GM12878 (cell line): ENCODE measurements around the gene RNFT2. TPM values are rescaled to one million over a fixed set of nuclear protein-coding genes. Genes with fewer than 3 reads are reported as not detected.
A peak's percentile ranks its signal among the peaks of the same experiment; 100 is the strongest.

ENCODE experiments used
- ATAC-seq: fragments of 200-7000 bp; cut with Tn5 transposase; 3 replicates; pipeline ENCODE4 v1.9.1; 2020; ENCODE audit warnings: mild to moderate bottlenecking, moderate library complexity
- BruUV-seq: library from RNA; stranded (reverse); fragments of 400-500 nt; replicated peaks from 2 replicates; lab custom pipeline; 2021; lab: Mats Ljungman, UMichigan
- CTCF ChIA-PET: fragments of 300-600 bp; sonication (Branson Sonifier 250); formaldehyde crosslinking; extraction: SDS; loops from one replicate; lab custom pipeline; 2021; ENCODE audit warnings: inconsistent platforms; lab: Yijun Ruan, JAX
- POLR2A ChIA-PET: fragments of 350-600 bp; formaldehyde crosslinking; extraction: SDS; loops from one replicate; lab custom pipeline; 2021; ENCODE audit warnings: inconsistent platforms; lab: Charles Lee
- RAD21 ChIA-PET: fragments of 300-600 bp; sonication (Branson Sonifier 250); formaldehyde crosslinking; loops from one replicate; lab custom pipeline; 2023; ENCODE audit warnings: antibody characterized with exemption; ENCODE audit not compliant: unreplicated experiment; lab: Charles Lee
- SMC1A ChIA-PET: fragments of 300-600 bp; sonication (Branson Sonifier 250); formaldehyde crosslinking; loops from one replicate; lab custom pipeline; 2023; ENCODE audit not compliant: unreplicated experiment, uncharacterized antibody; lab: Charles Lee
- DNase-seq: peaks from one replicate; pipeline ENCODE4 v3.0.0-alpha.2; 2011; ENCODE audit warnings: low read depth, low spot score
- FAIRE-seq: peaks from 3 replicates; lab custom pipeline; 2011; peaks lifted over from hg19 to GRCh38; lab: Jason Lieb, UNC
- H2AFZ ChIP-seq: 2 replicates; pipeline ENCODE4 v1.6.0; 2011; ENCODE audit warnings: low read depth, low read length, control low read depth; ENCODE audit not compliant: control insufficient read depth
- H3K27ac ChIP-seq: 2 replicates; pipeline ENCODE4 v1.5.1; 2011; ENCODE audit warnings: control low read depth; ENCODE audit not compliant: control insufficient read depth, insufficient read depth
- H3K27me3 ChIP-seq, 2 experiments: replicated peaks in 1 of 2; 2 replicates each; pipeline versions ENCODE4 v1.6.0 to v1.6.1; 2011; ENCODE audit warnings: low read length in 1 of 2; ENCODE audit not compliant: control insufficient read depth in 2 of 2, insufficient read depth in 2 of 2
- H3K36me3 ChIP-seq, 2 experiments: 2 replicates each; pipeline ENCODE4 v1.5.1; 2011; ENCODE audit warnings: low read length in 1 of 2; ENCODE audit not compliant: control insufficient read depth in 2 of 2, insufficient read depth in 2 of 2
- H3K4me1 ChIP-seq: 2 replicates; pipeline ENCODE4 v1.6.1; 2011; ENCODE audit warnings: mild to moderate bottlenecking, low read length, moderate library complexity, mixed read lengths; ENCODE audit not compliant: control insufficient read depth, insufficient read depth
- H3K4me2 ChIP-seq: 2 replicates; pipeline ENCODE4 v1.6.0; 2011; ENCODE audit warnings: control low read depth; ENCODE audit not compliant: control insufficient read depth, insufficient read depth
- H3K4me3 ChIP-seq: fragments of 200-600 bp; sonication (generic); 2 replicates; pipeline ENCODE4 v1.5.1; 2016
- H3K79me2 ChIP-seq: 2 replicates; pipeline ENCODE4 v1.6.0; 2011; ENCODE audit warnings: low read length; ENCODE audit not compliant: control insufficient read depth, insufficient read depth
- H3K9ac ChIP-seq: 2 replicates; pipeline ENCODE4 v1.8.0; 2011; ENCODE audit warnings: low read length, control low read depth, mixed read lengths; ENCODE audit not compliant: control insufficient read depth, insufficient read depth
- H3K9me3 ChIP-seq: replicated peaks from 3 replicates; pipeline ENCODE4 v1.5.1; 2011; ENCODE audit warnings: mild to moderate bottlenecking, low read length; ENCODE audit not compliant: control insufficient read depth, insufficient read depth
- H4K20me1 ChIP-seq: 2 replicates; pipeline ENCODE4 v1.6.0; 2011; ENCODE audit not compliant: control insufficient read depth, insufficient read depth
- CBX3 ChIP-seq: fragments of 200-600 bp; sonication (generic); IDR thresholded peaks from 2 replicates; pipeline ENCODE4 v1.6.1; 2016; ENCODE audit warnings: low read depth, borderline replicate concordance
- EZH2 ChIP-seq: IDR thresholded peaks from 2 replicates; pipeline ENCODE4 v1.6.1; 2012; ENCODE audit warnings: low read depth, mild to moderate bottlenecking, control low read depth, inconsistent platforms, low read length, borderline replicate concordance; ENCODE audit not compliant: control insufficient read depth
- FOXK2 ChIP-seq: fragments of 450-650 bp; IDR thresholded peaks from 2 replicates; pipeline ENCODE4 v1.6.1; 2017; ENCODE audit warnings: mild to moderate bottlenecking, moderate library complexity
- MYC ChIP-seq: IDR thresholded peaks from 2 replicates; pipeline ENCODE4 v1.6.1; 2011; ENCODE audit warnings: mild to moderate bottlenecking, low read length, moderate library complexity, inconsistent platforms; ENCODE audit not compliant: insufficient read depth, insufficient replicate concordance, insufficient read length, severe bottlenecking
- NFIC ChIP-seq: IDR thresholded peaks from 2 replicates; pipeline ENCODE4 v1.6.1; 2012; ENCODE audit warnings: low read depth, mild to moderate bottlenecking, inconsistent platforms, low read length, moderate library complexity
- SIN3A ChIP-seq: IDR thresholded peaks from 2 replicates; pipeline ENCODE4 v1.6.1; 2012; ENCODE audit warnings: low read depth, low read length, improper control_type of control experiment
- TAF1 ChIP-seq: IDR thresholded peaks from 2 replicates; pipeline ENCODE4 v1.6.1; 2011; ENCODE audit warnings: mild to moderate bottlenecking, low read depth, low read length, borderline replicate concordance
- ZNF24 ChIP-seq: fragments of 450-650 bp; IDR thresholded peaks from 2 replicates; pipeline ENCODE4 v1.6.1; 2017; ENCODE audit warnings: antibody characterized with exemption, mild to moderate bottlenecking
- WGBS: methylation state at CpG from one replicate; pipeline ENCODE4 v1.1.6; 2016; ENCODE audit warnings: low lambda C conversion rate; ENCODE audit not compliant: insufficient replicate concordance, insufficient coverage; ENCODE audit errors: missing lambda C conversion rate; 5-methylcytosine and 5-hydroxymethylcytosine counted together
- in situ Hi-C: fragments of 300-500 bp; cut with MboI; formaldehyde crosslinking; loops from 9 replicates; pipeline ENCODE4 v1.14.3; 2018; ENCODE audit warnings: mixed read lengths
- intact Hi-C: fragments of 100-400 bp; cut with micrococcal nuclease; formaldehyde crosslinking; loops from one replicate; pipeline ENCODE4 v1.14.2; 2022; ENCODE audit not compliant: unreplicated experiment
- polyA plus RNA-seq, 11 experiments: library from polyadenylated mRNA; depleted of rRNA in 4 of 11; unstranded in 6 of 11; stranded (reverse) in 5 of 11; fragments of >200 nt; fragmentation: Nextera tagmentation in 4 of 11; fragmentation: Illumina TruSeq in 1 of 11; extraction: Ambion mirVana in 4 of 11; extraction: Trizol in 1 of 11; gene quantifications; 1 replicate in 1 of 11; 2 replicates in 10 of 11; pipeline versions ENCODE4 v1.2.1 to v1.2.3, GENCODE V29; 2011 to 2016; ENCODE audit warnings: inconsistent platforms in 2 of 11, missing spikeins in 2 of 11, low read depth in 1 of 11
- total RNA-seq, 4 experiments: library from RNA; depleted of rRNA in 3 of 4; stranded (reverse); fragments of >200 nt in 3 of 4; fragmentation: Illumina TruSeq in 1 of 4; extraction: Trizol in 1 of 4; gene quantifications; 2 replicates each; pipeline versions ENCODE4 v1.2.1 to v1.2.3, GENCODE V29; 2013 to 2021
- TF ChIP-seq, protein P1 (sequence below): fragments of 450-650 bp; IDR thresholded peaks from 2 replicates; pipeline ENCODE4 v1.6.1; 2017; ENCODE audit warnings: antibody characterized with exemption, mild to moderate bottlenecking, moderate library complexity
- TF ChIP-seq, protein P2 (sequence below): fragments of 450-650 bp; IDR thresholded peaks from 2 replicates; pipeline ENCODE4 v1.6.1; 2017; ENCODE audit warnings: low read depth, mild to moderate bottlenecking, moderate library complexity
- TF ChIP-seq, protein P3 (sequence below): fragments of 450-650 bp; formaldehyde crosslinking; IDR thresholded peaks from 2 replicates; pipeline ENCODE4 v1.4.0; 2020; ENCODE audit warnings: mild to moderate bottlenecking, moderate library complexity

The RNFT2 gene
- total and polyA plus RNA-seq, 10 of the 15 experiments (the other 5 are each of a cell fraction or from before 2014, with no cell fraction given) = 2.5 to 17.3 (median 9.7) TPM

DNA sequence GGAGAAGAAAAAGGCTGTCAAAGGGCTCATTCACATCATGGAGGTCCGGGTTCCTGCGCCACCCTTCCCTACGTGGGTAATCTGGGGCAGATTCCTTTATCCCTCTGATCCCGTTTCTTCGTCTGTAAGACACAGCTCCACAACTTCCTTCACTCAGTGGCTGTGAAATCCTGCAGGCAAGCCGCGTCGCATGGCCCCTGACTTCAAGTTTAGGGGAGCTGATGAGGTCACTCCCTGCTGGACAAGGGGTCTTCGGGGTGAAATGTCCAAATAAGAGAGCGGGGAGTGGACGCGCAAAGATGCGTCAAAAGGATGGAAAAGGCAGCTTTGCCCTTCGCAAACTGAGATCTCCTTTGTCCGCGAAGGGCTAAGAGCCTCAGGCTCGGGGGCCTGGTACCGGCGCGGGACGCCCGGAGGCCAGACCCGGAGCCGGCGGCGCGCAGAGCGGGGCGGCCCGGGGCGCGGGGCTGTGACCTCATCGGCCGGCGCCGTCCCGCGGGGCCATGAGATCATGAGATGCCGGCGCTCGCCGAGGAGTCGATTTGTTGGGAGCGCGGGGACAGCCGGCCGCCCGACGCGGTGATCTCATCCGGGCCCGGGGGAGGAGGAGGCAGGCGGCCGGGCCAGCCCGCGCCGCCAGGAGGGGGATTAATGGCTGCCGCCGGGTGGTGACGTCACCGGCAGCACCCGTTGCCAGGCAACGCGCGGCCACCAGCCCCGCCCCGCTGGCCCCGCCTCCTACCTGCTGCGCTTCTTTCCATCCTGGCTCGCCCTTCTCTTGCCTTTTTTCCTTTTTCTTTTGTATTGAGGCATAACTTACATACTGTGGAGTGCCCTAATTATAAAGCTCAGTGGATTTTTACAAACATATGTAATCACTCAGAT lies 81.1 kb downstream of the RNFT2 start (continued):
- TF ChIP-seq, protein P1, sequence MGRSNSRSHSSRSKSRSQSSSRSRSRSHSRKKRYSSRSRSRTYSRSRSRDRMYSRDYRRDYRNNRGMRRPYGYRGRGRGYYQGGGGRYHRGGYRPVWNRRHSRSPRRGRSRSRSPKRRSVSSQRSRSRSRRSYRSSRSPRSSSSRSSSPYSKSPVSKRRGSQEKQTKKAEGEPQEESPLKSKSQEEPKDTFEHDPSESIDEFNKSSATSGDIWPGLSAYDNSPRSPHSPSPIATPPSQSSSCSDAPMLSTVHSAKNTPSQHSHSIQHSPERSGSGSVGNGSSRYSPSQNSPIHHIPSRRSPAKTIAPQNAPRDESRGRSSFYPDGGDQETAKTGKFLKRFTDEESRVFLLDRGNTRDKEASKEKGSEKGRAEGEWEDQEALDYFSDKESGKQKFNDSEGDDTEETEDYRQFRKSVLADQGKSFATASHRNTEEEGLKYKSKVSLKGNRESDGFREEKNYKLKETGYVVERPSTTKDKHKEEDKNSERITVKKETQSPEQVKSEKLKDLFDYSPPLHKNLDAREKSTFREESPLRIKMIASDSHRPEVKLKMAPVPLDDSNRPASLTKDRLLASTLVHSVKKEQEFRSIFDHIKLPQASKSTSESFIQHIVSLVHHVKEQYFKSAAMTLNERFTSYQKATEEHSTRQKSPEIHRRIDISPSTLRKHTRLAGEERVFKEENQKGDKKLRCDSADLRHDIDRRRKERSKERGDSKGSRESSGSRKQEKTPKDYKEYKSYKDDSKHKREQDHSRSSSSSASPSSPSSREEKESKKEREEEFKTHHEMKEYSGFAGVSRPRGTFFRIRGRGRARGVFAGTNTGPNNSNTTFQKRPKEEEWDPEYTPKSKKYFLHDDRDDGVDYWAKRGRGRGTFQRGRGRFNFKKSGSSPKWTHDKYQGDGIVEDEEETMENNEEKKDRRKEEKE = no peak
- TF ChIP-seq, protein P2, sequence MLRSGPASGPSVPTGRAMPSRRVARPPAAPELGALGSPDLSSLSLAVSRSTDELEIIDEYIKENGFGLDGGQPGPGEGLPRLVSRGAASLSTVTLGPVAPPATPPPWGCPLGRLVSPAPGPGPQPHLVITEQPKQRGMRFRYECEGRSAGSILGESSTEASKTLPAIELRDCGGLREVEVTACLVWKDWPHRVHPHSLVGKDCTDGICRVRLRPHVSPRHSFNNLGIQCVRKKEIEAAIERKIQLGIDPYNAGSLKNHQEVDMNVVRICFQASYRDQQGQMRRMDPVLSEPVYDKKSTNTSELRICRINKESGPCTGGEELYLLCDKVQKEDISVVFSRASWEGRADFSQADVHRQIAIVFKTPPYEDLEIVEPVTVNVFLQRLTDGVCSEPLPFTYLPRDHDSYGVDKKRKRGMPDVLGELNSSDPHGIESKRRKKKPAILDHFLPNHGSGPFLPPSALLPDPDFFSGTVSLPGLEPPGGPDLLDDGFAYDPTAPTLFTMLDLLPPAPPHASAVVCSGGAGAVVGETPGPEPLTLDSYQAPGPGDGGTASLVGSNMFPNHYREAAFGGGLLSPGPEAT = no peak
- no peak for TF ChIP-seq EZH2
- peak; percentile 20; the same call in 1 of the 2 replicates for TF ChIP-seq ZNF24

DNA sequence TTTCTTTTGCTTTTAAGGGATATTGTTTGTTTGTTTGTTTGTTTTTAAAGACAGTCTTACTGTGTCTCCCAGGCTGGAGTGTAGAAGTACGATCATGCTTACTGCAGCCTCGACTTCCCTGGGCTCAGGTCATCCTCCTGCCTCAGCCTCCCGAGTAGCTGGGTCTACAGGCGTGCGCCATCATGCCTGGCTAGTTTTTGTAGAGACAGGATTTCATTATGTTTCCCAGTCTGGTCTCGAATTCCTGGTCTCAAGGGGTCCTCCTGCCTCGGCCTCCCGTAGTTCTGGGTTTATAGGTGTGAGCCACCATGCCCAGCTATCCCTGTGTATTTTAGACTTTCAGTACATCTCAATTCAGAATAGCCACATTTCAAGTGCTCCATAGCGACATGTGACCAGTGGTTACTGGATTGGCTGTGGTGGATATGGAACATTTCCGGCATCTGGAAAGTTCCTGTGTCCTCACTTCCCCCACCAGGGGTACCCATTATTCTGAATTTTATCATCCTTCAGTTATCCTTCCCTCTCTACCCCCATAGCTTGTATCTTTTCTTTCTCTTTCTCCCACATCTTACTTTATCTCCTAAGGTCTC lies 82.0 kb downstream of the RNFT2 start:
- Histone ChIP-seq H3K9ac (no peak overlapping the region), H4K20me1 (no peaks in the 10 kb centered on the region), H3K79me2 (no peaks in the 10 kb centered on the region), H3K4me3 (no peak overlapping the region), H3K27me3 (no peaks in the 10 kb centered on the region), H3K9me3 (no peaks in the 10 kb centered on the region), H3K4me2 (no peak overlapping the region), H3K27ac (no peak overlapping the region), H3K36me3 (no peaks in the 10 kb centered on the region), H2AFZ (no peak overlapping the region), H3K4me1 (peaks cover 6% of the 10 kb centered on the region; the same call in 1 of the 2 replicates)
- ChIA-PET CTCF (interaction anchor here (0.6 kb wide), 2 partner anchors 227 to 282 kb away, joined by 3 read pairs; no protein-coding TSS in a partner anchor), POLR2A (no interaction called here), SMC1A (no interaction called here), RAD21 (no interaction called here)
- in situ Hi-C loops = no loop called here
- ATAC-seq = no peak
- no peak for FAIRE-seq
- DNase-seq = no peak
- intact Hi-C loops = no loop called here
- no TSS peak for BruUV-seq
- WGBS = 60% methylated on average over 10 of the region's 10 CpGs
- TF ChIP-seq MYC = no peak
- no peak for TF ChIP-seq CBX3
- no peak for TF ChIP-seq FOXK2
- TF ChIP-seq SIN3A = no peak
- no peak for TF ChIP-seq TAF1
- TF ChIP-seq NFIC = no peak
- TF ChIP-seq, protein P3, sequence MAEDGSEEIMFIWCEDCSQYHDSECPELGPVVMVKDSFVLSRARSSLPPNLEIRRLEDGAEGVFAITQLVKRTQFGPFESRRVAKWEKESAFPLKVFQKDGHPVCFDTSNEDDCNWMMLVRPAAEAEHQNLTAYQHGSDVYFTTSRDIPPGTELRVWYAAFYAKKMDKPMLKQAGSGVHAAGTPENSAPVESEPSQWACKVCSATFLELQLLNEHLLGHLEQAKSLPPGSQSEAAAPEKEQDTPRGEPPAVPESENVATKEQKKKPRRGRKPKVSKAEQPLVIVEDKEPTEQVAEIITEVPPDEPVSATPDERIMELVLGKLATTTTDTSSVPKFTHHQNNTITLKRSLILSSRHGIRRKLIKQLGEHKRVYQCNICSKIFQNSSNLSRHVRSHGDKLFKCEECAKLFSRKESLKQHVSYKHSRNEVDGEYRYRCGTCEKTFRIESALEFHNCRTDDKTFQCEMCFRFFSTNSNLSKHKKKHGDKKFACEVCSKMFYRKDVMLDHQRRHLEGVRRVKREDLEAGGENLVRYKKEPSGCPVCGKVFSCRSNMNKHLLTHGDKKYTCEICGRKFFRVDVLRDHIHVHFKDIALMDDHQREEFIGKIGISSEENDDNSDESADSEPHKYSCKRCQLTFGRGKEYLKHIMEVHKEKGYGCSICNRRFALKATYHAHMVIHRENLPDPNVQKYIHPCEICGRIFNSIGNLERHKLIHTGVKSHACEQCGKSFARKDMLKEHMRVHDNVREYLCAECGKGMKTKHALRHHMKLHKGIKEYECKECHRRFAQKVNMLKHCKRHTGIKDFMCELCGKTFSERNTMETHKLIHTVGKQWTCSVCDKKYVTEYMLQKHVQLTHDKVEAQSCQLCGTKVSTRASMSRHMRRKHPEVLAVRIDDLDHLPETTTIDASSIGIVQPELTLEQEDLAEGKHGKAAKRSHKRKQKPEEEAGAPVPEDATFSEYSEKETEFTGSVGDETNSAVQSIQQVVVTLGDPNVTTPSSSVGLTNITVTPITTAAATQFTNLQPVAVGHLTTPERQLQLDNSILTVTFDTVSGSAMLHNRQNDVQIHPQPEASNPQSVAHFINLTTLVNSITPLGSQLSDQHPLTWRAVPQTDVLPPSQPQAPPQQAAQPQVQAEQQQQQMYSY (CRISPR knock-in tag) = no peak
